GM18520 (cell line): Measurements from ENCODE around the gene PDCD2L.
"Not testable (repeated sequence)": the region's sequence is repeated elsewhere in the genome, so short reads cannot be mapped to it uniquely, and the experiment has no call there.

Experiments used
- ATAC-seq: cut with Tn5 transposase; IDR thresholded peaks from one replicate; pipeline ENCODE4 v1.9.1; 2021; ENCODE audit not compliant: unreplicated experiment

Gene PDCD2L

DNA sequence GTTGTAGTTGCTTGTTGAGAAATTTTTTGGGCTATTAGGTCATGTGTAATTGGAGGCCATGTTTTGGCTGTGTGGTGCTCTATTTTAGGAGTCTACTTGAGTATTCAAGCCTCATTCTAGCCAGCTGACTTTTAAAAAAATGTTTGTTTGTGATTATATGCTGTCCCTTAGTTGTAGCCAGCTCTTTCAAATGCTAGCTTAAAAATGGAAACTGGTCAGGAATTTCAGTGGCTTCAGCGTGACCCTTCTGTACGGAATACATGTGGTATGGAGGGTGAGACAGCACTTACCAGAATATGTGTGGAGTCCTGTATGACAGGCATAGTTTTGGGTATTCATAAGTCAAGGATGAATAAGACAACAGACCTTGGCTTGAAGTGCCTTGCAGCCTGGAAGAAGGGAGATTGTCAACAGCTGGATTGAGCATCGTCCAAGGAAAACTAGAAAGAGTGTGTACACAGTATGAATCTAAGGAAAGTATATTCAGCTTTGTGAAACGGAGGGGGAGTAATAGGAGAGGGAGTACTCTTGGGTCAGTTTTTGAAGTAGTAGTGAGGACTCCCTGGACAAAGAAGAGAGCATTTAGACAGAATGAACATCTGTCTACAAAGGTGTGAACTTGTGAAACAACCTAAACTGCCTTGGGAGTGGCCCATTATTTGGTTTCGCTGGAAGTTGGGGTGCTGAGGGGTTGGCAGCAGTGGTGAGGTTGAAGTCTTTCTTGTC, 57.3 kb downstream of the PDCD2L start:
- no peak for ATAC-seq

GRCh38 chr19:34464785-34465184, 60.6 kb downstream of the PDCD2L start:
- ATAC-seq = not testable (repeated sequence)

DNA sequence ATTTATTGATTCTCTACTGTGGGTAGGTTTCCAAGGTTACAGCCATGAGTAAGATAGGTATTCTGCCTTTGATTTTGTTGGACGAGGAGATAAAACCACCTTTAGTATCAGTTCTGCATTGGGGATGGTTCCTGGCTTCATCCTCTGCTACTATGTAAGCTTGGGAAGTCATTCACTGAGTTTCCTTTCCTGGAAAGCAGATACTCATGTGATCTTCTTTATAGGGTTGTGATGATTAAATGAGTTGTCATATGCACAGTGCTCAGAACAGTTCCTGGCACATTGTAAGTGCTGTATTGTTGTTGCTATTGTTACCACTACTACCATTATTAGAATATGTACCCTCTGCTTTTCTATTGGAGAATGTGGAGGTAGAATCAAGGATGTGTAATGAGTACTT, 64.2 kb downstream of the PDCD2L start:
- no peak for ATAC-seq

GRCh38 chr19:34469026-34469425, 64.8 kb downstream of the PDCD2L start:
- not testable (repeated sequence) for ATAC-seq

GRCh38 chr19:34471906-34472700, 67.9 kb downstream of the PDCD2L start:
- no peak for ATAC-seq

GRCh38 chr19:34474233-34474989, 70.2 kb downstream of the PDCD2L start:
- ATAC-seq = no peak

DNA sequence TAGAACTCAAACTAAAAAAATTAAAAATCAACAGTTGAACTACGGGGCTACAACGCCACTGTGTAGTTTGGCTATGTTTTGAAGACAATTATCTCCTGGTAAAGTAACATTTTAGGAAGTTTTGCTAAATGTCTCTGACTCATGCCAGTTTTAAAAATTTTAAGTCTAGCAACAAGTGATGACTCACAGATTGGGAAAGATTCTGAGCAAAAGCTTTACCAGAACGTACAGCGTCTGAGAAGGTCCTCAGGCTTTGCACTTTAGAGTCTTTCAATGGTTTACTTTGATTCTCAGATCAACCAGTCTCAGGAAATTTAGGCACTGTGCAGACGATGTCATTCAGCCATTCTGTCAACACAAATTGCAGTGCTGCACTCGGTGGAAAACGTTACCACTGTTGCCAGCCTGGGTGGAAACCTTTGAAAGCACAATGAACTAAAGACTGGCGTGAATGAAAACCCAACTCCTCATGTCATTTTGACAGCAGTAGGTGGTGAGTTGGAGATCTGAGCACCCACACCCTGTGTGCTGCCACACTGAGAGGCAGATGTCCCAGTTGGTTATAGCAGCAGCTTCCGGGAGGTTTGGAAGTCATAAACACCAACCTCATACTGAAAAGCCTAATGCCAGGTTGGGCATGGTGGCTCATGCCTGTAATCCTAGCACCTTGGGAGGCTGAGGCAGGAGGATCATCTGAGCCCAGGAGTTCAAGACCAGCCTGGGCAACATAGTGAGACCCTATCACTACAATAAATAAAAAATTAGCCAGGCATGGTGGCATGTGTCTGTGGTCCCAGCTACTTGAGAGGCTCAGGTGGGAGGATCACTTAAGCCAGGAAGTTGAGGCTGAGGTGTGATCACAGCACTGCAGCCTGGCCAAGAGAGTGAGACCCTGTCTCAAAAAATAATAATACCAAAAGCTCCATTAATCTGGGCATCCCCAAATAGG, 71.1 kb downstream of the PDCD2L start:
- no peak for ATAC-seq
